Prostate gland (tissue), 2 donors: Measurements from ENCODE around the gene STIM1.

Source experiments
- POLR2AphosphoS5 ChIP-seq: sonication (generic); formaldehyde crosslinking; IDR thresholded peaks from one replicate; pipeline ENCODE4 v1.6.1; 2017; ENCODE audit warnings: antibody characterized with exemption
- TF ChIP-seq, protein P1 (sequence below), 4 experiments: fragments of 200-600 bp in 2 of 4; fragments of 450-650 bp in 2 of 4; sonication (generic) in 2 of 4; IDR thresholded peaks; 1 replicate in 3 of 4; 2 replicates in 1 of 4; pipeline ENCODE4 v1.5.1; 2016 to 2019; ENCODE audit warnings: antibody characterized with exemption in 4 of 4, mild to moderate bottlenecking in 2 of 4, moderate library complexity in 2 of 4

GRCh38 chr11:3959903-3960265 lies 104.4 kb downstream of the STIM1 start:
- TF ChIP-seq POLR2AphosphoS5: no peak
- TF ChIP-seq, protein P1, sequence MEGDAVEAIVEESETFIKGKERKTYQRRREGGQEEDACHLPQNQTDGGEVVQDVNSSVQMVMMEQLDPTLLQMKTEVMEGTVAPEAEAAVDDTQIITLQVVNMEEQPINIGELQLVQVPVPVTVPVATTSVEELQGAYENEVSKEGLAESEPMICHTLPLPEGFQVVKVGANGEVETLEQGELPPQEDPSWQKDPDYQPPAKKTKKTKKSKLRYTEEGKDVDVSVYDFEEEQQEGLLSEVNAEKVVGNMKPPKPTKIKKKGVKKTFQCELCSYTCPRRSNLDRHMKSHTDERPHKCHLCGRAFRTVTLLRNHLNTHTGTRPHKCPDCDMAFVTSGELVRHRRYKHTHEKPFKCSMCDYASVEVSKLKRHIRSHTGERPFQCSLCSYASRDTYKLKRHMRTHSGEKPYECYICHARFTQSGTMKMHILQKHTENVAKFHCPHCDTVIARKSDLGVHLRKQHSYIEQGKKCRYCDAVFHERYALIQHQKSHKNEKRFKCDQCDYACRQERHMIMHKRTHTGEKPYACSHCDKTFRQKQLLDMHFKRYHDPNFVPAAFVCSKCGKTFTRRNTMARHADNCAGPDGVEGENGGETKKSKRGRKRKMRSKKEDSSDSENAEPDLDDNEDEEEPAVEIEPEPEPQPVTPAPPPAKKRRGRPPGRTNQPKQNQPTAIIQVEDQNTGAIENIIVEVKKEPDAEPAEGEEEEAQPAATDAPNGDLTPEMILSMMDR (IDR thresholded peaks at IDR 0.05): no peak
